Smooth muscle cell (in vitro differentiated cells): ENCODE results near the gene ANKS4B. TPM values are rescaled to one million over a fixed set of nuclear protein-coding genes. Genes with fewer than 3 reads are reported as not detected.

Experiments used
- DNase-seq: peaks from one replicate; lab custom pipeline; 2025; ENCODE audit not compliant: unreplicated experiment; lab: John Stamatoyannopoulos, UW
- H2AFZ ChIP-seq: fragments of 200-600 bp; sonication (generic); 2 replicates; pipeline ENCODE4 v1.6.0; 2016; ENCODE audit warnings: antibody characterized with exemption, low read depth, mild to moderate bottlenecking
- H3F3A ChIP-seq: fragments of 200-600 bp; sonication (generic); 2 replicates; pipeline ENCODE4 v1.6.0; 2017; ENCODE audit warnings: antibody characterized with exemption, low read depth
- H3K27ac ChIP-seq: fragments of 200-600 bp; sonication (generic); 2 replicates; pipeline ENCODE4 v1.5.1; 2016; ENCODE audit warnings: low read depth, mild to moderate bottlenecking
- H3K27me3 ChIP-seq: fragments of 200-600 bp; sonication (generic); 2 replicates; pipeline ENCODE4 v1.6.1; 2016; ENCODE audit warnings: low read depth, mild to moderate bottlenecking
- H3K36me3 ChIP-seq: fragments of 200-600 bp; sonication (generic); 2 replicates; pipeline ENCODE4 v1.5.1; 2016; ENCODE audit warnings: low read depth
- H3K4me1 ChIP-seq: fragments of 200-600 bp; sonication (generic); 2 replicates; pipeline ENCODE4 v1.5.1; 2016; ENCODE audit warnings: low read depth
- H3K4me2 ChIP-seq: fragments of 200-600 bp; sonication (generic); 2 replicates; pipeline ENCODE4 v1.6.0; 2016; ENCODE audit warnings: mild to moderate bottlenecking
- H3K4me3 ChIP-seq: fragments of 200-600 bp; sonication (generic); 2 replicates; pipeline ENCODE4 v1.5.1; 2016; ENCODE audit warnings: mild to moderate bottlenecking
- H3K79me2 ChIP-seq: fragments of 200-600 bp; sonication (generic); 2 replicates; pipeline ENCODE4 v1.6.0; 2016; ENCODE audit warnings: low read depth, mild to moderate bottlenecking
- H3K9ac ChIP-seq: fragments of 200-600 bp; sonication (generic); 2 replicates; pipeline ENCODE4 v1.6.0; 2016; ENCODE audit warnings: low read depth
- H3K9me3 ChIP-seq: fragments of 200-600 bp; sonication (generic); replicated peaks from 2 replicates; pipeline ENCODE4 v1.5.1; 2016; ENCODE audit warnings: low read depth
- H4K20me1 ChIP-seq: fragments of 200-600 bp; sonication (generic); 2 replicates; pipeline ENCODE4 v1.6.0; 2016; ENCODE audit warnings: low read depth
- WGBS: methylation state at CpG from one replicate; pipeline ENCODE4 v1.1.7; 2016; ENCODE audit warnings: low lambda C conversion rate; 5-methylcytosine and 5-hydroxymethylcytosine counted together
- polyA plus RNA-seq: library from polyadenylated mRNA; unstranded; fragments of >200 nt; fragmentation: Nextera tagmentation; extraction: Ambion mirVana; gene quantifications from 2 replicates; pipeline ENCODE4 v1.2.1, GENCODE V29; 2016
- total RNA-seq: library from RNA; depleted of rRNA; stranded (reverse); fragments of >200 nt; gene quantifications from 2 replicates; pipeline ENCODE4 v1.2.3, GENCODE V29; 2014
- TF ChIP-seq, protein P1 (sequence below): fragments of 200-600 bp; sonication (generic); IDR thresholded peaks from 2 replicates; pipeline ENCODE4 v1.5.1; 2017; ENCODE audit warnings: borderline replicate concordance, mild to moderate bottlenecking, antibody characterized with exemption; ENCODE audit not compliant: insufficient read depth, poor library complexity, severe bottlenecking

The ANKS4B gene
- total and polyA plus RNA-seq, 2 experiments from 2014 or later, result not detected

DNA sequence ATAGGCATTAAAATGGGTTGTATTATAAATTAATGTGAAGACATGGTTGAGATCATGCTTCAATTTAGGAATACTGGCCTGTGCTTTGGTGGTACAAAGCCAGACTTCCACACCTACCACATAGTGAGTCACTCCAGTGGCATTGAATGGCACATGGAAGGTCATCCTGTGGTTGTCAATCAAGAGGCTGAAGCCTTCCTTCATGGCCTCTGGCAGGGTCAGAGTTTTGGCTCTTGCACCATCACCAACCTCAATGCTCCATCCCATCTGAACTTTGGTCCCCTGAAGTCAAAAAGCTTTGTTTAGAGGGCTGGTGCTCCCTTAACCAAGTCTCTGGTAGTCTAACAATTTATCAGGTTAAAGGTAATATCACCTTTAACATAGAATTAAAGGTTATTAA, 28.2 kb upstream of the ANKS4B start:
- Histone ChIP-seq H3K4me2 (no peak overlapping the region), H3K36me3 (no peaks in the 10 kb centered on the region), H3K79me2 (no peaks in the 10 kb centered on the region), H3K9me3 (no peaks in the 10 kb centered on the region), H4K20me1 (no peaks in the 10 kb centered on the region), H3K27me3 (peaks cover 12% of the 10 kb centered on the region), H3K9ac (no peak overlapping the region), H3K27ac (no peak overlapping the region), H3K4me1 (no peaks in the 10 kb centered on the region), H3K4me3 (no peak overlapping the region), H2AFZ (no peak overlapping the region), H3F3A (no peaks in the 10 kb centered on the region)
- no peak for DNase-seq
- TF ChIP-seq, protein P1, sequence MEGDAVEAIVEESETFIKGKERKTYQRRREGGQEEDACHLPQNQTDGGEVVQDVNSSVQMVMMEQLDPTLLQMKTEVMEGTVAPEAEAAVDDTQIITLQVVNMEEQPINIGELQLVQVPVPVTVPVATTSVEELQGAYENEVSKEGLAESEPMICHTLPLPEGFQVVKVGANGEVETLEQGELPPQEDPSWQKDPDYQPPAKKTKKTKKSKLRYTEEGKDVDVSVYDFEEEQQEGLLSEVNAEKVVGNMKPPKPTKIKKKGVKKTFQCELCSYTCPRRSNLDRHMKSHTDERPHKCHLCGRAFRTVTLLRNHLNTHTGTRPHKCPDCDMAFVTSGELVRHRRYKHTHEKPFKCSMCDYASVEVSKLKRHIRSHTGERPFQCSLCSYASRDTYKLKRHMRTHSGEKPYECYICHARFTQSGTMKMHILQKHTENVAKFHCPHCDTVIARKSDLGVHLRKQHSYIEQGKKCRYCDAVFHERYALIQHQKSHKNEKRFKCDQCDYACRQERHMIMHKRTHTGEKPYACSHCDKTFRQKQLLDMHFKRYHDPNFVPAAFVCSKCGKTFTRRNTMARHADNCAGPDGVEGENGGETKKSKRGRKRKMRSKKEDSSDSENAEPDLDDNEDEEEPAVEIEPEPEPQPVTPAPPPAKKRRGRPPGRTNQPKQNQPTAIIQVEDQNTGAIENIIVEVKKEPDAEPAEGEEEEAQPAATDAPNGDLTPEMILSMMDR, result no peak

DNA sequence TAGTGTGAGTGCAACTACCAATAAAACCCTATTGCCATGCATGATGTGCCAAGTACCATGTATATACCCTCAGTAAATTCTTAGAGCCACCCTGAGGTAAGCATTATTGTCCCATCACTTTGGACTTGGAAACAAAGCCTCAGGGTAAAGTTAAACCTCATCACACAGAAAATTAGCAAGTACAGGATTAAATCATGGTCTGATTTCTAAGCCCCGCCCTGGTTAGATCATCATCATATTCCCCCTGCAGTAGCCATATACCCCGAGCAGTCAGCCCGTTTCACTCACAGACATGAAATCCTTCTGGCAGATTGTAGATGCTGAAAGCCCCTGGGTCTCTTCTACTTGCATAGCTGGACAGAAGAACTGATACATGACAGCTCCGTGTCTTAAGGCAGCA, 26.9 kb upstream of the ANKS4B start:
- H3K36me3 ChIP-seq, result no peaks in the 10 kb centered on the region
- H3F3A ChIP-seq, result no peaks in the 10 kb centered on the region
- H3K4me1 ChIP-seq, result no peaks in the 10 kb centered on the region
- no peak overlapping the region for H3K4me3 ChIP-seq
- H3K79me2 ChIP-seq, result no peaks in the 10 kb centered on the region
- no peak overlapping the region for H3K4me2 ChIP-seq
- DNase-seq, result no peak
- no peak overlapping the region for H2AFZ ChIP-seq
- TF ChIP-seq, protein P1, result no peak
- WGBS, result 91% methylated on average over 4 of the region's 4 CpGs
- no peaks in the 10 kb centered on the region for H3K9me3 ChIP-seq
- H4K20me1 ChIP-seq, result no peaks in the 10 kb centered on the region
- no peak overlapping the region for H3K9ac ChIP-seq
- H3K27ac ChIP-seq, result no peak overlapping the region
- H3K27me3 ChIP-seq, result peaks cover 8% of the 10 kb centered on the region

- H3K4me1 ChIP-seq, result no peaks in the 10 kb centered on the region
- no peak overlapping the region for H3K27ac ChIP-seq
- no peaks in the 10 kb centered on the region for H4K20me1 ChIP-seq
- H2AFZ ChIP-seq, result no peak overlapping the region
- DNase-seq, result no peak
- H3F3A ChIP-seq, result no peaks in the 10 kb centered on the region
- no peak overlapping the region for H3K4me2 ChIP-seq
- no peaks in the 10 kb centered on the region for H3K9me3 ChIP-seq
- H3K9ac ChIP-seq, result no peak overlapping the region
- no peak overlapping the region for H3K4me3 ChIP-seq
- H3K27me3 ChIP-seq, result no peaks in the 10 kb centered on the region
- TF ChIP-seq, protein P1, result no peak
- H3K79me2 ChIP-seq, result no peaks in the 10 kb centered on the region
- WGBS, result 80% methylated on average over 2 of the region's 2 CpGs
- H3K36me3 ChIP-seq, result no peaks in the 10 kb centered on the region
Observed at GRCh38 chr16:21208446-21209230, 24.9 kb upstream of the ANKS4B start.

DNA sequence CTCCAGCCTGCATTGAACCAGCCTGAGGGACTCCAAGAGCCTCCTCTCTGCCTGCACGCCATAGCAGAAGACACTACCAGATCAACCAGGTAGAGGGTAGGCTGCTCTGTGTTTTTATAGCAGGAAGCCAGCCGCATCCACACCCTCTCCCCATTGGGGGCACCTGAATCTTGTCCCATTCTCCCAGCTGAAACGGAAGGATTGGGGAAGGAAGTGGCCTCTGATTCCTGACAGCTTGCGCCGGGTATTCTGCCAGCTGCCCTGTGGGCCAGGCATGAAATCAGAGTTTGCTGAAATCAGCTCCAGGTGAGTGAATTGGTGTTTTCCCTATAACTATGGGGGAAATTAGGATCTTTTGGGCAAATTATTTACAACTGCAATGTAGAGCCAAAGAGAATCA, 22.0 kb upstream of the ANKS4B start, which contains the start of gene ZP2:
TSS of gene ZP2 (minus strand) at position 89 of the 400 bp plus-strand sequence. CDS start at position 62, 27 bp downstream.
- Histone ChIP-seq H3K4me3 (no peak within 1 kb of the TSS), H3K36me3 (no peaks in the 10 kb centered on the region), H3K9ac (no peak within 1 kb of the TSS), H3K4me2 (no peak within 1 kb of the TSS), H3F3A (no peaks in the 10 kb centered on the region), H3K4me1 (no peaks in the 10 kb centered on the region), H3K79me2 (no peaks in the 10 kb centered on the region), H3K9me3 (no peaks in the 10 kb centered on the region), H3K27ac (no peak within 1 kb of the TSS), H2AFZ (no peak within 1 kb of the TSS), H3K27me3 (no peaks in the 10 kb centered on the region), H4K20me1 (no peaks in the 10 kb centered on the region)
- no peak for DNase-seq
- TF ChIP-seq, protein P1, result no peak
- 85% methylated on average over 5 of the region's 5 CpGs for WGBS
